GM13977 (cell line): ENCODE results near the gene CFAP53.
"Not testable (repeated sequence)": the region's sequence is repeated elsewhere in the genome, so short reads cannot be mapped to it uniquely, and the experiment has no call there.

Experiments
- DNase-seq: peaks from one replicate; pipeline ENCODE4 v3.0.0; 2012; ENCODE audit warnings: low spot score
- CTCF ChIP-seq: IDR thresholded peaks from 2 replicates; pipeline ENCODE4 v1.5.1; 2012; ENCODE audit warnings: mild to moderate bottlenecking, control low read depth; ENCODE audit not compliant: insufficient read depth; ENCODE audit errors: extremely low read depth, missing control alignments
- in situ Hi-C: fragments of 300-500 bp; cut with MboI; formaldehyde crosslinking; loops from one replicate; pipeline ENCODE4 v1.12.0; 2022; ENCODE audit warnings: low sequenced_read_pairs, low pct_unique_long_range_greater_than_20kb, mixed read lengths, inconsistent platforms; ENCODE audit not compliant: unreplicated experiment

CFAP53 gene

GRCh38 chr18:50268022-50268747, 1.9 kb upstream of the CFAP53 start:
- DNase-seq = peak; percentile 94
- in situ Hi-C loops = no loop called here
- TF ChIP-seq CTCF = peak; percentile 90

- no peak for TF ChIP-seq CTCF
- in situ Hi-C loops = no loop called here
- DNase-seq = no peak
Observed at GRCh38 chr18:50262977-50263376, 3.3 kb downstream of the CFAP53 start.

GRCh38 chr18:50250935-50251334, 15.4 kb downstream of the CFAP53 start:
- no peak for TF ChIP-seq CTCF
- DNase-seq = no peak
- in situ Hi-C loops = no loop called here

GRCh38 chr18:50249576-50249975, 16.7 kb downstream of the CFAP53 start:
- no peak for DNase-seq
- TF ChIP-seq CTCF = no peak
- in situ Hi-C loops = no loop called here

- DNase-seq = no peak
- in situ Hi-C loops = no loop called here
- TF ChIP-seq CTCF = no peak
Observed at GRCh38 chr18:50247561-50247960, 18.7 kb downstream of the CFAP53 start.

GRCh38 chr18:50241768-50242167, 24.5 kb downstream of the CFAP53 start:
- in situ Hi-C loops, DNase-seq: not testable (repeated sequence)

GRCh38 chr18:50240080-50240563, 26.2 kb downstream of the CFAP53 start:
- DNase-seq = no peak
- in situ Hi-C loops = no loop called here
- TF ChIP-seq CTCF = no peak
